GM21447 (cell line): ENCODE results near the gene TBC1D19.
"Not testable (repeated sequence)": the region's sequence is repeated elsewhere in the genome, so short reads cannot be mapped to it uniquely, and the experiment has no call there.

ENCODE experiments used
- ATAC-seq: cut with Tn5 transposase; IDR thresholded peaks from one replicate; pipeline ENCODE4 v1.9.1; 2021; ENCODE audit not compliant: unreplicated experiment

Gene TBC1D19

DNA sequence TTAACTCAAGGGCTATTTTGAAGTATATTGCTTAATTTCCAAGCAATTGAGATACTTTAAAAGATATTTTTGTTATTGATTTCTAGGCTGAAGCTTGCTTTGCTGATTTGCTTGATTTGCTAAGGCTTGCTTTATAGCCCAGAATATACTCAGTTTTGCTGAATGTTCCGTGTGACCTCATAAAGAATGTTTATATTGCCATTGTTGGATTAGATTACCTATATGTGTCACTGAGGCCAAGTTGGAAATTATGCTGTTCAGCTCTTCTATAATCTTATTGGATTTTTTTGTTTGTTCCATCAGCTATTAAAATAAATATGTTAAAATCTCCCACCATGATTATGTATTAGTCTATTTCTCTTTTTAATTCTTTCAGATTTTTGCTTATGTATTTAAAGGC is 13.0 kb downstream of the TBC1D19 start:
- ATAC-seq: no peak

DNA sequence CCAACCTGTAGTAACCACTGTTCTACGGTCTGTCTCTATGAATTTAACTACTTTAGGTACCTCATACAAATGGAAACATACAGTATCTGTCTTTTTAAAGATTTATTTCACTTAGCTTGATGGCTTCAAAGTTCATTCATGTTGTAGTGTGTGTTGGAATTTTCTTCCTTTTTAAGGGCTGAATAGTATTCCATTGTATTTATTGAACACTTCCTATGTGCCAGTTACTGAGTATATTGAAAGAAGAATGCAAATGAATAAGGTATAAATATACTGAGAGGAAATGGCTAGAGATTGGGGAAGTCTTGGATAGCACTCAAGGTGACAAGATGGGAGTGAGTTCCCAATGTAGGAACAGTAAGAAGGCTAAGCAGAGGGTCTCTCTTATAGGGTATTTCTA is 17.3 kb downstream of the TBC1D19 start:
- ATAC-seq: no peak

DNA sequence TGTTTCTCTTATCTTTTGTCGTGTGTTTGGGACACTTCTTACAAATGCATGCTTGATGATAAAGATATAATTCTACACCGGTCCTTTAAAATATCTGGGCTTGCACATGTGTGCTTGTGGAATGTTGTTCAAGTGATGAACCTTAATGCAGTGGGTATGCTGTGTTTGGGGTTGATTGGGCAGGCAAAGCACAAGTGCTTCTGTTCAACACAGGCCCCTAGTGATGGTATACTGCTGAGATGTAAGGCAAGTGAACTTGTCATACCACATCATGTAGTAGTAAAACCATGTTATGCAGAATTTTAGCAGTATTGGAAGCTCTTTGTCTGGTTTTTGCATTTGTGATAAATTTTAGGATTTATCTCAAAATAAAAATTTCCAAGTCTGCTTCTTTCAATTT is 23.9 kb downstream of the TBC1D19 start:
- no peak for ATAC-seq

DNA sequence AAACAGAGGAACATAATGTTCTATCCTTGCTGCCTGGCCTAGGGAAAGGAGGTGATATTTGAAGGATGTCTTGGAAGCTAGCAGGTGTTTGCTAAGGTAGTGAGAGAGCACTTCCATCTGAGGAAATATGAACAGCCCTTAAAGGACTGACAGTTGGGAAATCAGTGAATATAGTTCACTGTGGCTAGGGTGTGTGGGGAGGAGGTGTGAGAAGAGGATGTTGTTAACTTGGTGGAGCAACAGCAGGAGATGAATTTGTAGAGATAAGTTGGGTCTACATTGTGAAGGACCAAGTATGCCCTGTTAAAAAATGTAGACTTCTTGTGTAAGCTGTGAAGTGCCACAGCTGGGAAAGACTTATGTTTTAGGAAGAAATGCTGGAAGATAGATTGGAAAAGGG is 25.5 kb downstream of the TBC1D19 start:
- ATAC-seq: no peak

DNA sequence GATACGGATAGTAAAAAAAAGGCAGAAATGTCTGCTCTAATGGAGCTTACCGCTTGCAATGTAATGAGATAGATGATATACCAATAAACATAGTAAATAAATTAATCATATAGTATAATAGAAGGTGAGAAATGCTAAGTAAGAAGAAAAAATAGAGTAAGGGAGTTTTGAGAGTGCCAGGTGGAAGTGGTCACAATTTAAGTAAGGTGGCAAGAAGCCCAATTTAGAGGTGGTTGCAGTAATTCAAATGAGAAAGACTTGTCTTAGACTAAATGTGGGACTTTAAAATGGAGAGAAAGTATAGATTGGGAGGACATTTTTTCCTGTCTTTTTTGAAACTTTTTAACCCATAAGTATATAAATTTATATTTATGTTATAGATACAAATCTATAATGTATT is 26.0 kb downstream of the TBC1D19 start:
- ATAC-seq: no peak

DNA sequence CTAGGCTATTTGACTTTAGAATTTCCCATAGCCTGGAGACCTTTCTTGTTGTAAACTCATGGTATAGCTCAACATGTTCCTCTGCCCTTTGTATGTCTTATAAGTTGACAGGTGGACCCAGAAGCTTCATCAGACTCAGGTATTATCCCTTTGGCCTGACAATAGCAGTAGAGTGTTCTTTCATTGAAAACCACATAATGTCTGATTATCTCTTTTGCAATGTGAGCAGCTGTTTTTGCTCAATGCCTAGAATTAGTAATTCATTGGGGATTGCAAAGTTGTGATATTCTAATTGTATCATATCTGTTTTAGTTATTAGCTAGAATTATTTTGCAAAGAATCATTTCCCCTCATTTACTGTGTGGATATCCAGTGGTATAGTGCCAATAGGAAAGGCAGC is 27.5 kb downstream of the TBC1D19 start:
- ATAC-seq: no peak

DNA sequence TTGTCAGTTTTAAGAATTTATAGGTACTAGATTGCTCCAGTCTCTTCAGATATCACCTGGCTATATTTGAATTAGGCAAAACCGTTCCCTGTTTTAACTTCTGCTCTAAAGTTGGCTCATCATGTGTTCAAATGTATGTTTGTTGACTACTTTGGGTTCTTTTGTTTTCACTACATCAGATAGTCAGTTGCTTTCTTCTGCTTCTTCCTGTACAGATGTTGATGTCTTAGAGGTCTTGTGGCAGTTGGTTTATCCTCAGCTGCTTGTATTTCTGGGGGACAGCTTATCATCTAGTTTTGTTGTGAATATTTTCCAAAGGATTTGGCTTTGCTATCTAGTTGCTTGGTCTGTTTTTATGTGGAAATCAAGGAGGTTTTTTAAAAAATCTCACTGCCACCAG is 28.0 kb downstream of the TBC1D19 start:
- no peak for ATAC-seq

DNA sequence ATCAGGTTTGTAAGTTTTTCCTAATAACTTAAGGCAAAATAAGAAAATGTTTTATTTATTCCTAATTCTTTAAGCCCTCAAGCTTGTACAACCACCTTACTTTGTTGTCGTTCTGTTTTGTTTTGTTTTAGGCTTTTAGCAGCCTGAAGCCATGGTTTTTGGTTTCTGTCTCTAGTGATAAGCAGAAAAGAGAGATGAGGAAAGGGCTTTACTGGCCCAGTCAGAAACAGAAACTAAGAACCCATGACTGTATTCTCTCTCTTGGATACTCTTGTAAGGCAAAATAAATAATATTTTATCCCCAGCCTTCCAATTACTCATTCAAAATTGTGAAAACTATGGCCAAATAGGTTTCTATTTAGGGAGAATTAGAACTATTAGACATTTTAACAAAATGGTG is 29.4 kb downstream of the TBC1D19 start:
- no peak for ATAC-seq

DNA sequence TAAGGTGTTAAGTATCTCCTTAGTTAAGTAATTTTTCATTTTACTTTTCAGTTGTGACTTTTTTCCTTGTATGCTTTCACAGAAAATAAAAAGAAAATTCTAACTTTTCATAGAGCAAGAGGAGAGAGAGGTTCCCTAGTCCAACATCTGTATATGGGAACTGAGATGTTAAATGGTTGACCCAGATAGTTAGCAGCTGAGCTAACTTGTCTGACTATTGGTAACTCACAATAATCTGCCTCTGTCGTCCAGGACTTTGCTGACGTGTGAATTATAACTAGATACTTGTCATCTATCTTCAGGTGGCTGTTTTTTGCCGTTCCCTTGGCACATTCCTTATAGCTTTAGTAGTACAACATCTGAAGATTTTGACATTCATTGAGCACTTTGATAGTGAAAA is 29.9 kb downstream of the TBC1D19 start:
- no peak for ATAC-seq

DNA sequence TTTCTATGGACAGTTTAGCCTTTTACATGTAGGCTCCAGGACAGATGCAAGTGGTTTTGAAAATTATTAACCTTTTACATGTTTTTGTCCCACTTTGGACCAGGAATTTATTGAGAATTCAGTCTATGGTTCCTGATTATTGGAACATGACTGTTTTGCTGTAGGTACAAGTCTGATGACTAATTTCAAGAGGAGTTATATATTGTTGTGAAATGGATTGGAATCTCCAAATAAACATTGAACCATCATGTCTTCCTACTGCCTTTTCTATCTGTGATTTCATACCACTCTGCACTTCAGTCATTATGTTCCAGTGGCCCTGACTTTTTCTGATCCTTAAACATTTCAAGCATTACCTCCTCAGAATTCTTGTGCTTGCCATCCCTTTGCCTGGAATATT is 35.9 kb downstream of the TBC1D19 start:
- no peak for ATAC-seq

DNA sequence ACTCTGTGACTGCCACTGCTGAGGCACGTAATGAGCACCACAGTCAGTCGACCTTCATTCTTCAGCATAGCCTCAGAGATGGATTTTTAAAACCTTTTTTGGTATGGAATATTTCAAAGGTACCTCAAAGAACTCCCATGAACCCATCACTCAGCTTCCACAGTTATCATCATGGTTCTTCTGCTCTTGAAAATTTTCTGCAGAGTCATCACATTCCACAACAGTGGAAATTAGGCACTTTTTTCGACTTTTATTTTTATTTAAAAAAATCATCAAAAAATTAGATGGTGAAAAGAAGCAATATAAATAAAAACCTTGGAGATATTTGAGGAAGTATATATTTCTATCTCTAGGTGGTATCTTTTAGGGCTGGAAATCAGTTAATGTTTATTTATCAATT is 37.5 kb downstream of the TBC1D19 start:
- ATAC-seq: no peak

DNA sequence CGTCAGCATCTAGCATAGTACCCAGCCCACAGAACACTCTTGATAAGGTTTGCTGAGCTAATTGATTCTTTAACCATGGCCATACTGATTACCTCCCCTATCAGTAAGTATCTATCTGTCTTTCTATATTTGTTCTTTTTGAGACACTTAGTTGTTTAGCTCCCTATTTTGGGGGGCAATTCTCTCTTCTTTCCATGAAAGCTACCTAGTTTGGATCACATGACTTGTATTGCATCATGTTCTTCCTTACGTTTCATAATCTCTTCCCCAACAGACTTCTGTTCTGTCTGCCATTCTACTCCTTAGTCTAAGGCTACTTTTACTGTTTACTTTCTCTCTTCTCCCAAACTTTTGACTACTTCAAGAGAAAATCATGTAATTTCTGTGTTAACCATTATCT is 39.0 kb downstream of the TBC1D19 start:
- ATAC-seq: no peak

DNA sequence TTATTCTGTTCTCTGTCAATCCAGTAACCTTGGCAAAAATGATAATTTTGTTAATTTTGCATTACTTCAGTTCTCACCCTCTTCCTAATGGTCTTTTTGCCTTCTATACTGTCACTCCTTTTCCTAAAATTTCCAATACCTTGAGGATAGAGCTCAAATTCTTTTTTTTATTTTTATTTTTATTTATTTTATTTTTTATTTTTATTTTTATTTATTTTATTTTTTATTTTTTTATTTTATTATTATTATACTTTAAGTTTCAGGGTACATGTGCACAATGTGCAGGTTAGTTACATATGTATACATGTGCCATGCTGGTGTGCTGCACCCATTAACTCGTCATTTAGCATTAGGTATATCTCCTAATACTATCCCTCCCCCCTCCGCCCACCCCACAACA is 42.8 kb downstream of the TBC1D19 start:
- ATAC-seq: not testable (repeated sequence)

DNA sequence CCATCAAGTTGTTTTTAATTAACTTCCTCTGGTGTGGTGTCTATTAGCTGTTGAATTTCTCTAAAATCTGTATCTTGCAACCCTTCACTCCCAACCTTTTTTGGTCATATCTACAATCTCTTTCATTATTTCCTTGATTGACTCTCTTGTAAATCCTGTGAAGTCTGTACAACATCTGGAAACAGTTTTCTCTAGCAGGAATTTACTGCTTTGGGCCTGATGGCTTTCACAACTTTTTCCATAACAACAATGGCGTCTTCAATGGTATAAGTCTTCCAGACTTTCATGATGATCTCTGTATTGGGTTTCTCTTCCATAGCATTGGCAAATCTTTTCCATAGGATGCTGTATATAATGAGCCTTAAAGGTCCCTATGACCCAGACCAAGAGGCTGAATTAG is 49.0 kb downstream of the TBC1D19 start:
- no peak for ATAC-seq

DNA sequence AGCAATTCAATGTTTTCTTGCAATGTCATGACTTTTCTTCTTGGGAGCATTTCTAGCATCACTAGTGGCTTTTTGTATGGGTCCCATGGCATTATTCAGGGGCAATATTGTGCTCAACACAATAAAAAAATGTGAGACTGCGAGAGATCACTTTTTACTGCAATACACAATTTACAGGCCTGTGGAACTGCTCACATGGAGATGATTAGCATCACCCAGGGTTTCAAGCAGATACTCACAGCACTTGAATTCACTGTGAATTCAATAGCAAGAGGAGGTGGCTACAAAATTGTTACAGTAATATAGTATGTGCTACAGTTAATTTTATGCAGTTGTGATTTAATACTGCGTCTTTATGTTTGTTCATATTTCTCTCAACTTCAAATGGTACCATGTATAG is 50.4 kb downstream of the TBC1D19 start:
- no peak for ATAC-seq

DNA sequence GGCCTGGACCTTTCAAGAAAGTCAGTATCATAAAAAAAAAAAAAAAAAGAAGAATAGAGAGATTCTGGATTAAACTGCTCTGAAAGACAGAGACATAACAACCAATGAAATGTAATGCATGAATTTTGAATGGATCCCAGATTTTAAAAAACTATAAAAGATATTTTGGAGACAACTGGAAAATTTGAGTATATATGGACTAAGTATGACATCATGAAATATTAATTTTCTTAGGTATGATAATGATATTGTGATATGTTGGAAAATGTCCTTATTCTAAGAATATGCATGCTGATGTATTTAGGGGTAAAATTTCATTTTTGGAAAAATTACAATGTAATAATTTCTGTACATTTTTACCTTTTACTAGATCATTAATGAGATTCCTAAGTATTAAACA is 52.6 kb downstream of the TBC1D19 start:
- no peak for ATAC-seq

DNA sequence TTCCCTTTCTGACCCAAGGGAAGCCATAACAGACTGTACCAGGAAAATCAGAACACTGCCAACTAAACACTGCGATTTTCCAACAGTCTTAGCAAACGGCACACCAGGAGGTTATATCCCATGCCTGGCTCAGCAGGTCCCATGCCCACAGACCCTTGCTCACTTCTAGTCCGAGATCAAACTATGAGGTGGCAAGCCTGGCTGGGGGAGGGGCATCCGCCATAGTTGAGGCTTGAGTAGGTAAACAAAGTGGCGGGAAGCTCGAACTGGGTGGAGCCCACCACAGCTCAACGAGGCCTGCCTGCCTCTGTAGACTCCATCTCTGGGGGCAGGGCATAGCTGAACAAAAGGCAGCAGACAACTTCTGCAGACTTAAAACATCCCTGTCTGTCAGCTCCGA is 56.8 kb downstream of the TBC1D19 start:
- ATAC-seq: not testable (repeated sequence)

DNA sequence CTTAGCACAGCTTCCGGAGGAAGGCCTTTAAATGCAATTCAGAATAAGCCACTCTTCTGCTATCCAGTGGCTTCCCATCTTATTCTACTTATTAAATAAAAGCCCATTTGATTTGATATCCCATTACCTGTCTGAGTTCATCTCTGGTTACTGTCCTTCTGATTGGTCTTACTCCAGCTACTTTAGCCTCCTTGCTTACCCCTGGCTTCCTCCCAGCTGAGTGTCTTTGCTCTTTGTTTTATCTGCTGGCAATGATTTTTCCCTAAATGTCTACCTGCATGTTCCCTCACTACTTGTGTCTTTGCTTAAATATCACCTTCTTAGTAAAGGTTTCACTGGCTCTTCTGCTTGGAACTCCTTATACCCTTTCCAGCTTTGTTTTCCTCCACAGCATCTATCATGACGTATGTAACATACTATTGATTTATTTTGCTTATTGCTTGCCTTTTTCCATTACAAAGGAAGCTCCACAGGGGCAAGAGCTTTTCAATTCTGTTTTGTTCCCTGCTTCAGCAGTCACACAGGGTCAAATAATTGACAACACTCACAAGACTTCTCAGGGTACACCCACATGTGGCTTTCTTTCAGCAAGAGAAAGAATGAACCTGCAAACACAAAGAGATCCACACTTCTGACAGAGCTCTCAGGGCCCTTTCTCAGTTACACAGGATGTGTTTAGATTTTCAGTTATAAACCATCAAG is 63.8 kb downstream of the TBC1D19 start:
- ATAC-seq: no peak

DNA sequence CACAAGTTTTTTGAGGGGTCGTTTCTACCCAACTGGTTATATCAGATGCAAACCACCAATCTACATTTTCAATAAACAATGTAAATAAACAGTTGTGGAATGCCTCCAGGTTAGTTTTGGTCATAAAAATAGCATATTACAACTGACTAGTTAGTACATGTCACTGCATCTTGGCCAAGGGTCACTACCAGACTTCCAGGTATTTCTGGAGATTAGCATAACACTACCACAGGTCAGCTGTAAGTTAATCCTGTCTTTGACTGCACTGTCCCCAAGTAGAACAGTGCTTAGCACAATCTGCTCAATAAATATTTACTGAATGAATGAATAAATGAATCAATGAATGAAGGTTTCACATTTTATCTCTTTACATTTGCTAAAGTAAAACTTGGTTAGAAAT is 64.4 kb downstream of the TBC1D19 start:
- ATAC-seq: no peak

DNA sequence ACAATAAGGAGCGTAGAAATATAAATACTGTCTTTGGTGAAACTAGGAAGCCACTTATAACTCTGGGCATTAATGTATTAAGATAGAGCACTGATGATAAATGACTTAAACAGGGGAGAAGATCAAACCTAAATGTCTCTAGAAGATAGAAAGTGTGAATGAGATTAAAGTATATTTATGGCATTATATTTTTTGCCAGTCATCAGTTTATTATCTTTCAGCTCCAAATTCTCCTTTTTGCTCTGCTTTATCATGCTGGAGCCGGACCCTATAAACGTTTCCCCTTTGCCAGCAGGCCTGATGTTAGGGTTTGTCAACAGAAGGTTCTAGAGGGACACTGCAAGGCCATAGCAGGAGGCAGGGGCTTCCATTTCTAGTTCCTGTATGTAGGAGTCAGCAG is 76.4 kb downstream of the TBC1D19 start:
- ATAC-seq: no peak

DNA sequence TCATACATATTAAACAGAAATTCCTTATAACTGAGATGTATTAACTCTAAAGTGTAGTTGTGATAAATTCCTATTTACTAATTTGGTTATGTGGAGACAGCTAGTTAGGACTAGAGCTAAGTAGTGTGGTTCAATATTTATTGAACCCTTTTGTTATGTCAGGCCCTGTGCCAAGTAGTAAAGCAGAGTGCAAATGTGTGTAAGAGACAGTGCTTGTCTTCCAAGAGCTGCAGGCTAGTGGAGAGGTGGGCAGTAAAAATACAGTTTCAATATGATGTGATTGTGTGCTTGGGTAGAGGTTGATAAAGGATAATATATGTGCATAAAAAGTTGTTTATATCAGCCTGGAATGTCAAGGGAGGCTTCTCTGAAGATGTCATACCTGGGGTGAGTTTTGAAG is 80.0 kb downstream of the TBC1D19 start:
- no peak for ATAC-seq

DNA sequence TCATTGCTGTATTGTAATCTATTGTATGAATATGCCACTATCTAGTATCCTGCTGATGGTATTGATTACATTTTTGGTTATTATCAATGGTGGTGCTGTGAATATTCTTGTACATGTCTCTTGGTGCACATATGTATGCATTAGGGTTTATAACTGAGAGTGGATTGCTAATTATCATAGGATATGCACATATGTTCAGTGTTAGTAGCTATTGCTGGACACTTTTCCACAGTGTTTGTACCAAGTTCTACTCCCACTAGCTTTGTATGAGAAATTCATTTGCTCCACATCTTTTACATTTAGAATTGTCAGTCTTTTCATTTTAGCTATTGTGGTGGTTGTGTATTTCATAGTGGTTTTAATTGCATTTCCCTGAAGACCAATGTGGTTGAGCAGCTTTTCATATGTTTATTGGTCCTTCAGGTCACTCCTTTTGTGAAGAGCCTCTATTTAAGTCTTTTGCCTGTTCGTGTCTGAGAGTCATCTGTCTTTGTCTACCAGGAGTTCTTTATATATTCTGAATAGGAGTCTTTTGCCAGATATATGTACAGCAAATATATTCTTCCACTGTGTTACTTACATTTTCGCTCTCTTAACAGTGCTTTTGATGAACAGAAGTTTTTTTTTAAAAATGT is 87.1 kb downstream of the TBC1D19 start:
- ATAC-seq: no peak

DNA sequence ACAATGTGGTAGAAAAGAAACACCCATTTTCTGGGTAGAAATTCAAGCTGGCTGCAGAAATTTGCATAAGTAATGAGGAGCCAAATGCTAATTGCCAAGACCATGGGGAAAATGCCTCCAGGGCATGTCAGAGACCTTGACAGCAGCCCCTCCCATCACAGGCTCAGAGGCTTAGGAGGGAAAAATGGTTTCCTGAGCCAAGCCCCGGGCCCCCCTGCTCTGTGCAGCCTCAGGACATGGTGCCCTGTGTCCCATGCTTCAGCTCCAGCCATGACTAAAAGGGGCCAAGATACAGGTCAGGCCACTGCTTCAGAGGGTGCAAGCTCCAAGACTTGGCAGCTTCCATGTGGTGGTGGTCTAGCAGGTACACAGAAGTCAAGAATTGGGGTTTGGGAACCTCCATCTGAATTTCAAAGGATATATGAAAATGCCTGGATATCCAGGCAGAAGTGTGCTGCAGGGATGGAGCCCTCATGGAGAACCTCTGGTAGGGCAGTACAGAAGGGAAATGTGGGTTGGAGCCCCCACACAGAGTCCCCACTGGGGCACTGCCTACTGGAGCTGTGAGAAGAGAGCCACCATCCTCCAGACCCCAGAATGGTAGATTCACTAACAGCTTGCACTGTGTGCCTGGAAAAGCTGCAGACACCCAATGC is 95.3 kb downstream of the TBC1D19 start:
- not testable (repeated sequence) for ATAC-seq
